Gastrocnemius medialis (tissue), 4 donors: ENCODE results near the gene KDM4B.

Source experiments
- POLR2A ChIP-seq, 2 donors: fragments of 450-650 bp; IDR thresholded peaks; one replicate each; pipeline ENCODE4 v1.6.1; 2017; ENCODE audit warnings: antibody characterized with exemption in 2 of 2, mild to moderate bottlenecking in 2 of 2, moderate library complexity in 2 of 2
- TF ChIP-seq, protein P1 (sequence below), 5 experiments: fragments of 450-650 bp in 3 of 5; fragments of 200-600 bp in 2 of 5; sonication (generic) in 2 of 5; IDR thresholded peaks in 4 of 5; conservative IDR thresholded peaks in 1 of 5; 1 replicate in 4 of 5; 2 replicates in 1 of 5; pipeline ENCODE4 v1.5.1; 2016 to 2019; ENCODE audit warnings: antibody characterized with exemption in 5 of 5, mild to moderate bottlenecking in 3 of 5, moderate library complexity in 3 of 5

- TF ChIP-seq POLR2A (IDR thresholded peaks at IDR 0.05), result no peak
- TF ChIP-seq, protein P1, sequence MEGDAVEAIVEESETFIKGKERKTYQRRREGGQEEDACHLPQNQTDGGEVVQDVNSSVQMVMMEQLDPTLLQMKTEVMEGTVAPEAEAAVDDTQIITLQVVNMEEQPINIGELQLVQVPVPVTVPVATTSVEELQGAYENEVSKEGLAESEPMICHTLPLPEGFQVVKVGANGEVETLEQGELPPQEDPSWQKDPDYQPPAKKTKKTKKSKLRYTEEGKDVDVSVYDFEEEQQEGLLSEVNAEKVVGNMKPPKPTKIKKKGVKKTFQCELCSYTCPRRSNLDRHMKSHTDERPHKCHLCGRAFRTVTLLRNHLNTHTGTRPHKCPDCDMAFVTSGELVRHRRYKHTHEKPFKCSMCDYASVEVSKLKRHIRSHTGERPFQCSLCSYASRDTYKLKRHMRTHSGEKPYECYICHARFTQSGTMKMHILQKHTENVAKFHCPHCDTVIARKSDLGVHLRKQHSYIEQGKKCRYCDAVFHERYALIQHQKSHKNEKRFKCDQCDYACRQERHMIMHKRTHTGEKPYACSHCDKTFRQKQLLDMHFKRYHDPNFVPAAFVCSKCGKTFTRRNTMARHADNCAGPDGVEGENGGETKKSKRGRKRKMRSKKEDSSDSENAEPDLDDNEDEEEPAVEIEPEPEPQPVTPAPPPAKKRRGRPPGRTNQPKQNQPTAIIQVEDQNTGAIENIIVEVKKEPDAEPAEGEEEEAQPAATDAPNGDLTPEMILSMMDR (IDR thresholded peaks at IDR 0.05 in 4 of 5, conservative IDR thresholded peaks at IDR 0.05 in 1 of 5), result no peak
Measured at GRCh38 chr19:5003781-5004180, 34.9 kb downstream of the KDM4B start.
